NCI-H526 treated with DMSO at 0.1 percent for 48 hours (cell line): ENCODE data around the gene TSLP.
A peak's percentile ranks its signal among the peaks of the same experiment; 100 is the strongest.

Source experiments
- DNase-seq: peaks from one replicate; lab custom pipeline; 2025; lab: John Stamatoyannopoulos, UW

The TSLP gene

GRCh38 chr5:111071413-111071812, at the start of gene TSLP:
TSLP (plus strand) TSS chr5:111071713; CDS start chr5:111071891, 178 bp downstream.
- no peak for DNase-seq

- no peak for DNase-seq
Observed at GRCh38 chr5:111022301-111022700, 49.2 kb upstream of the TSLP start.

- DNase-seq: no peak
Observed at GRCh38 chr5:111028865-111029264, 42.6 kb upstream of the TSLP start.

- no peak for DNase-seq
Observed at GRCh38 chr5:111043712-111044506, 27.6 kb upstream of the TSLP start.

GRCh38 chr5:111058064-111058463, 13.4 kb upstream of the TSLP start:
- DNase-seq: no peak

GRCh38 chr5:111060169-111060568, 11.3 kb upstream of the TSLP start:
- no peak for DNase-seq

- DNase-seq: no peak
Observed at GRCh38 chr5:111061618-111062017, 9.9 kb upstream of the TSLP start.

- peak; percentile 1 for DNase-seq
Observed at GRCh38 chr5:111063709-111064322, 7.7 kb upstream of the TSLP start.

- no peak for DNase-seq
Observed at GRCh38 chr5:111066261-111066938, 5.1 kb upstream of the TSLP start.

- DNase-seq: no peak
Observed at GRCh38 chr5:111068213-111068612, 3.3 kb upstream of the TSLP start.

- no peak for DNase-seq
Observed at GRCh38 chr5:111069839-111070238, 1.7 kb upstream of the TSLP start.

GRCh38 chr5:111070272-111071134, 1.0 kb upstream of the TSLP start:
- no peak for DNase-seq

- DNase-seq: peak; percentile 29
Observed at GRCh38 chr5:111072949-111073682, 1.6 kb downstream of the TSLP start.

GRCh38 chr5:111074244-111074643, 2.7 kb downstream of the TSLP start:
- DNase-seq: no peak

GRCh38 chr5:111075520-111075919, 4.0 kb downstream of the TSLP start:
- DNase-seq: peak; percentile 5

GRCh38 chr5:111076091-111076490, 4.6 kb downstream of the TSLP start:
- no peak for DNase-seq

- DNase-seq: no peak
Observed at GRCh38 chr5:111077678-111078077, 6.2 kb downstream of the TSLP start.

GRCh38 chr5:111079846-111080245, 8.3 kb downstream of the TSLP start:
- no peak for DNase-seq

- DNase-seq: no peak
Observed at GRCh38 chr5:111083323-111083722, 11.8 kb downstream of the TSLP start.

- DNase-seq: peak; percentile 75
Observed at GRCh38 chr5:111092062-111092853, 20.7 kb downstream of the TSLP start, which contains the start of gene WDR36. WDR36 (plus strand) TSS chr5:111092348; CDS start chr5:111092457, 109 bp downstream.
